H9 (cell line): ENCODE data around the gene TLX1. TPM values are rescaled to one million over a fixed set of nuclear protein-coding genes. Genes with fewer than 3 reads are reported as not detected.
A peak's percentile ranks its signal among the peaks of the same experiment; 100 is the strongest.

Experiments
- DNase-seq: peaks from one replicate; pipeline ENCODE4 v3.0.0-alpha.2; 2017
- H2AFZ ChIP-seq: one replicate; pipeline ENCODE4 v1.6.1; 2013; ENCODE audit warnings: mild to moderate bottlenecking, low read length, control low read depth, moderate library complexity
- H2AK5ac ChIP-seq: 2 replicates; pipeline ENCODE4 v1.6.1; 2013; ENCODE audit warnings: low read length, control low read depth, mixed read lengths; ENCODE audit not compliant: insufficient read length
- H2BK120ac ChIP-seq: one replicate; pipeline ENCODE4 v1.6.1; 2013; ENCODE audit warnings: low read depth, mild to moderate bottlenecking, low read length, control low read depth, inconsistent platforms; ENCODE audit not compliant: poor library complexity, severe bottlenecking
- H2BK12ac ChIP-seq: 2 replicates; pipeline ENCODE4 v1.6.1; 2013; ENCODE audit warnings: low read length, control low read depth, mixed read lengths, low read depth; ENCODE audit not compliant: insufficient read length
- H2BK15ac ChIP-seq: 2 replicates; pipeline ENCODE4 v1.6.1; 2013; ENCODE audit warnings: low read depth, low read length, control low read depth
- H2BK20ac ChIP-seq: one replicate; pipeline ENCODE4 v1.6.1; 2013; ENCODE audit warnings: low read depth, mild to moderate bottlenecking, low read length, control low read depth, inconsistent platforms; ENCODE audit not compliant: poor library complexity, severe bottlenecking
- H2BK5ac ChIP-seq: 2 replicates; pipeline ENCODE4 v1.6.1; 2013; ENCODE audit warnings: low read length, control low read depth, mixed read lengths; ENCODE audit not compliant: insufficient read length
- H3K14ac ChIP-seq: 2 replicates; pipeline ENCODE4 v1.6.1; 2013; ENCODE audit warnings: low read length, control low read depth; ENCODE audit not compliant: insufficient read depth
- H3K18ac ChIP-seq: 2 replicates; pipeline ENCODE4 v1.6.1; 2013; ENCODE audit warnings: low read depth, mild to moderate bottlenecking, mixed read lengths, low read length, control low read depth; ENCODE audit not compliant: insufficient read length
- H3K23ac ChIP-seq: 2 replicates; pipeline ENCODE4 v1.6.1; 2013; ENCODE audit warnings: low read length, control low read depth, mixed read lengths, low read depth; ENCODE audit not compliant: insufficient read length
- H3K23me2 ChIP-seq: 2 replicates; pipeline ENCODE4 v1.6.1; 2013; ENCODE audit warnings: low read depth, mild to moderate bottlenecking, mixed read lengths, low read length, control low read depth; ENCODE audit not compliant: insufficient read length, poor library complexity, severe bottlenecking
- H3K27ac ChIP-seq: 2 replicates; pipeline ENCODE4 v1.5.1; 2013; ENCODE audit warnings: low read length, control low read depth, mixed read lengths, low read depth; ENCODE audit not compliant: insufficient read length
- H3K27me3 ChIP-seq: 2 replicates; pipeline ENCODE4 v1.6.1; 2013; ENCODE audit warnings: low read length, control low read depth, inconsistent platforms; ENCODE audit not compliant: insufficient read depth
- H3K4ac ChIP-seq: 2 replicates; pipeline ENCODE4 v1.6.1; 2013; ENCODE audit warnings: low read depth, mild to moderate bottlenecking, control low read depth, inconsistent platforms, low read length, moderate library complexity
- H3K4me1 ChIP-seq: 2 replicates; pipeline ENCODE4 v1.6.1; 2013; ENCODE audit warnings: low read length, control low read depth, inconsistent platforms; ENCODE audit not compliant: insufficient read depth
- H3K4me2 ChIP-seq: 2 replicates; pipeline ENCODE4 v1.6.1; 2013; ENCODE audit warnings: low read length, control low read depth, mixed read lengths; ENCODE audit not compliant: insufficient read length, insufficient read depth
- H3K56ac ChIP-seq: 2 replicates; pipeline ENCODE4 v1.6.1; 2013; ENCODE audit warnings: low read depth, mild to moderate bottlenecking, mixed read lengths, low read length, control low read depth; ENCODE audit not compliant: insufficient read length
- H3K79me1 ChIP-seq: 2 replicates; pipeline ENCODE4 v1.6.1; 2013; ENCODE audit warnings: low read depth, mild to moderate bottlenecking, moderate library complexity, low read length, control low read depth, inconsistent platforms; ENCODE audit not compliant: insufficient read depth, poor library complexity, severe bottlenecking
- H3K79me2 ChIP-seq: 2 replicates; pipeline ENCODE4 v1.6.1; 2013; ENCODE audit warnings: low read length, control low read depth, inconsistent platforms; ENCODE audit not compliant: insufficient read depth
- H3K9ac ChIP-seq: 2 replicates; pipeline ENCODE4 v1.6.1; 2013; ENCODE audit warnings: low read length, control low read depth, mixed read lengths; ENCODE audit not compliant: insufficient read length; ENCODE audit errors: extremely low read depth
- H3K9me3 ChIP-seq: one replicate; pipeline ENCODE4 v1.6.1; 2013; ENCODE audit warnings: low read depth, low read length, inconsistent platforms; ENCODE audit not compliant: control insufficient read depth
- H3T11ph ChIP-seq: one replicate; pipeline ENCODE4 v1.6.1; 2013; ENCODE audit warnings: mild to moderate bottlenecking, low read length, control low read depth, inconsistent platforms
- H4K20me1 ChIP-seq: one replicate; pipeline ENCODE4 v1.6.1; 2013; ENCODE audit not compliant: control insufficient read depth, insufficient read length, insufficient read depth
- H4K5ac ChIP-seq: 2 replicates; pipeline ENCODE4 v1.6.1; 2013; ENCODE audit warnings: low read depth, mild to moderate bottlenecking, mixed read lengths, low read length, control low read depth; ENCODE audit not compliant: insufficient read length
- H4K8ac ChIP-seq: replicated peaks from 2 replicates; pipeline ENCODE4 v1.6.1; 2013; ENCODE audit warnings: low read length, control low read depth, mixed read lengths, low read depth; ENCODE audit not compliant: insufficient read length
- H4K91ac ChIP-seq: 2 replicates; pipeline ENCODE4 v1.6.1; 2013; ENCODE audit warnings: low read depth, mild to moderate bottlenecking, moderate library complexity, mixed read lengths, low read length, control low read depth; ENCODE audit not compliant: insufficient read length
- H3K27ac Mint-ChIP-seq, 3 experiments: 2 replicates in 2 of 3; 3 replicates in 1 of 3; pipeline ENCODE4 v1.8.0; 2020 to 2021; ENCODE audit warnings: mixed read lengths in 3 of 3, mild to moderate bottlenecking in 1 of 3, moderate library complexity in 1 of 3
- H3K27me3 Mint-ChIP-seq: 2 replicates; pipeline ENCODE4 v1.8.0; 2021; ENCODE audit warnings: low read depth, mild to moderate bottlenecking, moderate library complexity, mixed read lengths
- H3K36me3 Mint-ChIP-seq, 3 experiments: 2 replicates in 2 of 3; 3 replicates in 1 of 3; pipeline ENCODE4 v1.8.0; 2020 to 2021; ENCODE audit warnings: low read depth in 3 of 3, mixed read lengths in 3 of 3; ENCODE audit not compliant: insufficient read depth in 1 of 3
- H3K4me1 Mint-ChIP-seq, 2 experiments: 2 replicates each; pipeline ENCODE4 v1.8.0; 2020; ENCODE audit warnings: mixed read lengths in 2 of 2
- H3K4me3 Mint-ChIP-seq, 2 experiments: 2 replicates in 1 of 2; 3 replicates in 1 of 2; pipeline ENCODE4 v1.8.0; 2020 to 2021; ENCODE audit warnings: mild to moderate bottlenecking in 2 of 2, mixed read lengths in 2 of 2, moderate library complexity in 1 of 2
- H3K9me3 Mint-ChIP-seq, 2 experiments: 2 replicates in 1 of 2; 3 replicates in 1 of 2; pipeline ENCODE4 v1.8.0; 2020; ENCODE audit warnings: mild to moderate bottlenecking in 2 of 2, mixed read lengths in 2 of 2, moderate library complexity in 1 of 2
- WGBS: extraction: QIAGEN DNeasy Blood & Tissue Kit; methylation state at CpG from one replicate; pipeline ENCODE4 v1.1.7; 2013; ENCODE audit warnings: missing lambda C conversion rate, low lambda C conversion rate, mixed read lengths; ENCODE audit not compliant: insufficient read length; ENCODE audit errors: extremely low coverage; 5-methylcytosine and 5-hydroxymethylcytosine counted together
- total RNA-seq: library from RNA; stranded (reverse); gene quantifications from 2 replicates; pipeline ENCODE4 v1.2.1, GENCODE V29; 2021
- TF ChIP-seq, protein P1 (sequence below): fragments of 200-600 bp; sonication (generic); conservative IDR thresholded peaks from 3 replicates; pipeline ENCODE4 v1.8.0; 2021; ENCODE audit warnings: antibody characterized with exemption, mild to moderate bottlenecking

The TLX1 gene
- total RNA-seq, 1 experiment from 2014 or later = not detected

DNA sequence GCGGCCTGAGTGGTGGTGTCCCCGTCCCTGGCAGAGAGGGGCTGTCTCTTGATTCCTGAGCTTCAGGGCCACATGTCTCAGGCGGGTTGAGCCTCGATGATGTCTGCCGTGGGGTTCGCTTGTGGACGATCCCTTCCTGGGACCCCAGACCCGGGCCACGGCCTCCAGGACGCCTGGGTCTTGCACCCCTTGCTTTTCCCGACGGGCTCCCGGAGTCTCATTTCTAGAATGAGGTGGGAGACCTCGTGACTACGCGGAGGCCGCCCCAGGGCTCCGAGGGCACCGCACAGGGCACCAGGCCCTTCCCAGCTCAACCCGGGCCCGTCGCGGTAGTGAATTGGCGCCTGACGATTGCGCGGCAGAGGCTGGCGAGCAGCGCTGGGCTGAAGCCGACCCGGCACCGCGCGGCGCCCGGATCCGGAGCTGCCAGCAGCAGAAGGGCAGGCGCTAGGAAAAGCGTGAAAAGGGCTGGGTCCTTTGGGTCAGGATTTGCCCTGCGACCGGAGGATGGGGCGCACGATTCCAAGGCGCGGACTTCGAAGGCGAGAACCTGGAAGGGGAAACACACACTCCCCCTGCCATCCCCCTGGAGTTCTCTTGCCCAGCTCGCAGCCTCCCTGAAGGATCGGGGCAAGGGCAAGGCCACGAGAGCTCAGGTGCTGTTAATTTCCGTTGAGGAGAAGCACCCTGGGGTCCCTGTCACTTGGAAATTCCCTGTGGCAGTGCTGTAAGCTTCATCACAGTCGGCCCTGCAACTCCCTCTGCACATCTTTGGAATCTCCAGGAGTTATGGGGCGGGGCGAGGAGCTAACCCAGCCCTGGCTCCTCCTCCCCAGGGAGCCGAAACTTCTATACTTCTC is 15.5 kb downstream of the TLX1 start:
- no peaks in the 10 kb centered on the region for H3K4me1 ChIP-seq
- H3K4me3 Mint-ChIP-seq = peak overlapping the region; percentile 30 to 62
- H3K23me2 ChIP-seq = peaks cover 7% of the 10 kb centered on the region
- no peak overlapping the region for H3K27ac Mint-ChIP-seq
- no CpG with 5 or more reads among the region's 55 CpGs for WGBS
- H3K79me2 ChIP-seq = no peaks in the 10 kb centered on the region
- H3K56ac ChIP-seq = no peak overlapping the region
- no peaks in the 10 kb centered on the region; a peak in 1 of 7 replicates for H3K36me3 Mint-ChIP-seq
- H2BK15ac ChIP-seq = no peak overlapping the region; the same call in 1 of the 2 replicates
- no peak overlapping the region for H2AK5ac ChIP-seq
- H3K4me2 ChIP-seq = peak overlapping the region; percentile 50
- H4K91ac ChIP-seq = no peak overlapping the region
- H3K27me3 Mint-ChIP-seq = peaks cover 99% of the 10 kb centered on the region
- H2BK20ac ChIP-seq = no peak overlapping the region
- peaks cover 2 to 12% of the 10 kb centered on the region in 2 experiments; a peak in 3 of 4 replicates for H3K4me1 Mint-ChIP-seq
- H3K23ac ChIP-seq = no peak overlapping the region
- H2BK120ac ChIP-seq = no peak overlapping the region
- H3K9me3 ChIP-seq = no peaks in the 10 kb centered on the region
- no peak overlapping the region for H3K27ac ChIP-seq
- no peak overlapping the region; the same call in 1 of the 2 replicates for H3K14ac ChIP-seq
- no peak overlapping the region for H2BK5ac ChIP-seq
- no peak overlapping the region for H3K9ac ChIP-seq
- TF ChIP-seq, protein P1, sequence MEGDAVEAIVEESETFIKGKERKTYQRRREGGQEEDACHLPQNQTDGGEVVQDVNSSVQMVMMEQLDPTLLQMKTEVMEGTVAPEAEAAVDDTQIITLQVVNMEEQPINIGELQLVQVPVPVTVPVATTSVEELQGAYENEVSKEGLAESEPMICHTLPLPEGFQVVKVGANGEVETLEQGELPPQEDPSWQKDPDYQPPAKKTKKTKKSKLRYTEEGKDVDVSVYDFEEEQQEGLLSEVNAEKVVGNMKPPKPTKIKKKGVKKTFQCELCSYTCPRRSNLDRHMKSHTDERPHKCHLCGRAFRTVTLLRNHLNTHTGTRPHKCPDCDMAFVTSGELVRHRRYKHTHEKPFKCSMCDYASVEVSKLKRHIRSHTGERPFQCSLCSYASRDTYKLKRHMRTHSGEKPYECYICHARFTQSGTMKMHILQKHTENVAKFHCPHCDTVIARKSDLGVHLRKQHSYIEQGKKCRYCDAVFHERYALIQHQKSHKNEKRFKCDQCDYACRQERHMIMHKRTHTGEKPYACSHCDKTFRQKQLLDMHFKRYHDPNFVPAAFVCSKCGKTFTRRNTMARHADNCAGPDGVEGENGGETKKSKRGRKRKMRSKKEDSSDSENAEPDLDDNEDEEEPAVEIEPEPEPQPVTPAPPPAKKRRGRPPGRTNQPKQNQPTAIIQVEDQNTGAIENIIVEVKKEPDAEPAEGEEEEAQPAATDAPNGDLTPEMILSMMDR = no peak
- peak; percentile 64 for DNase-seq
- no peak overlapping the region for H3K4ac ChIP-seq
- no peak overlapping the region for H3K18ac ChIP-seq
- H4K20me1 ChIP-seq = no peaks in the 10 kb centered on the region
- peaks cover 83% of the 10 kb centered on the region for H3K27me3 ChIP-seq
- H3K79me1 ChIP-seq = no peaks in the 10 kb centered on the region
- no peak overlapping the region for H2AFZ ChIP-seq
- H3T11ph ChIP-seq = no peak overlapping the region
- H4K5ac ChIP-seq = no peak overlapping the region
- H2BK12ac ChIP-seq = no peak overlapping the region
- no peak overlapping the region for H4K8ac ChIP-seq
- H3K9me3 Mint-ChIP-seq = peaks cover 4% of the 10 kb centered on the region in 2 experiments; a peak in 3 of 5 replicates
